Tibial nerve (tissue), 4 donors: ENCODE results near the gene LYPD3. TPM values are rescaled to one million over a fixed set of nuclear protein-coding genes. Genes with fewer than 3 reads are reported as not detected.

Experiments
- DNase-seq, 2 donors: peaks; one replicate each; pipeline ENCODE4 v3.0.0-alpha.2; 2019; ENCODE audit warnings: low spot score in 2 of 2
- H3K27ac ChIP-seq, 4 donors: fragments of 200-600 bp; sonication (generic) in 3 of 4; one replicate each; pipeline ENCODE4 v1.5.1; 2017 to 2019; ENCODE audit warnings: mild to moderate bottlenecking in 1 of 4
- H3K27me3 ChIP-seq, 2 donors: fragments of 200-600 bp; sonication (generic) in 1 of 2; one replicate each; pipeline versions ENCODE4 v1.5.1 to v1.6.0; 2017 to 2019
- H3K36me3 ChIP-seq, 3 donors: fragments of 200-600 bp; sonication (generic); one replicate each; pipeline ENCODE4 v1.5.1; 2018 to 2019
- H3K4me1 ChIP-seq, 4 donors: fragments of 200-600 bp; sonication (generic) in 3 of 4; one replicate each; pipeline ENCODE4 v1.5.1; 2017 to 2019
- H3K4me3 ChIP-seq, 4 donors: fragments of 200-600 bp; sonication (generic) in 3 of 4; one replicate each; pipeline ENCODE4 v1.5.1; 2017 to 2019; ENCODE audit warnings: mild to moderate bottlenecking in 1 of 4, moderate library complexity in 1 of 4
- H3K9me3 ChIP-seq, 4 donors: fragments of 200-600 bp; sonication (generic) in 3 of 4; one replicate each; pipeline ENCODE4 v1.5.1; 2017 to 2019
- EP300 ChIP-seq, 2 donors: sonication (generic); formaldehyde crosslinking; IDR thresholded peaks; one replicate each; pipeline ENCODE4 v1.6.1; 2017; ENCODE audit warnings: antibody characterized with exemption in 2 of 2, mild to moderate bottlenecking in 1 of 2
- POLR2A ChIP-seq, 2 donors: fragments of 450-650 bp; IDR thresholded peaks; one replicate each; pipeline ENCODE4 v1.6.1; 2017; ENCODE audit warnings: antibody characterized with exemption in 2 of 2, mild to moderate bottlenecking in 2 of 2, moderate library complexity in 2 of 2
- WGBS, 2 donors: methylation state at CpG; one replicate each; pipeline ENCODE4 v1.1.5; 2018; 5-methylcytosine and 5-hydroxymethylcytosine counted together
- total RNA-seq, 4 donors: library from RNA; depleted of rRNA; stranded (reverse); fragments of >200 nt; gene quantifications; one replicate each; pipeline ENCODE4 v1.1.0, GENCODE V29; 2016
- TF ChIP-seq, protein P1 (sequence below), 5 experiments: fragments of 200-600 bp in 3 of 5; fragments of 450-650 bp in 2 of 5; sonication (generic) in 3 of 5; IDR thresholded peaks; one replicate each; pipeline ENCODE4 v1.5.1; 2016 to 2019; ENCODE audit warnings: antibody characterized with exemption in 5 of 5, mild to moderate bottlenecking in 3 of 5, moderate library complexity in 2 of 5

Gene LYPD3
- total RNA-seq, 4 donors from 2014 or later = 0.42 to 0.44 TPM; not detected in 2

DNA sequence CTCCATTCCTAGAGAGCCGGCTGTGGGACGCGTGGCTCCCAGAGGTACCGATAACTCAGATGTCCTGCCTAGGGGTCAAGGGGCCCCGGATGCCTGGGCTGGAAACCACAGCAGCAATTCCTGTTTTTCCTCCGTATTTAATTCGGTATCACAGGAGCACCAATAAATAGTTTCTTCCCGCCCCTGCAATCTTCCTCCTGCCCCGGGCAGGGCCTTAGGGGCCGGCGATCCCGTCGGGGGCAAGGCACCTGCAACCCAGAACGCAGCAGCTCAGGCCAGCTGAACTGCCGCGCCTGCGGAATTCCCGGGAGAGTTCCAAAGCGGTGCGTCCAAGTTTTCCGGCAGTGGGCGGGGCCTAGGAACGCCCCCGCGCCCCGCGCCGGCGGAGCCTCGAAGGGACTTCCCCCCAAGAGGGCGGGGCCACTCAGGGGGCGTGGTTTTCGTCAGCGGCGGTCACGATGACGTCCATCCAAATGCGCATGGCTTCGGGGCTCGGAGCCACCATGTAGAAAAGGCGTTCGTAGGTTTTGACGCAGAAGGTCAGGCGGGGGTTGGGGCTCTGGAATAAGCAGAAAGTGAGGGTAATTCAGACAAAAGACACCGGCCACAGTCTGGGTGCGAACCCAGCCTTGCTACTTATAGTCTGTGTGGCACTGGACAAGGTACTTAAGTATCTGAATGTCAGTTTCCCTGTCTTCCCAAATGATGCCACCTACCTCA lies 9.7 kb upstream of the LYPD3 start:
- no peaks in the 10 kb centered on the region for H3K9me3 ChIP-seq
- TF ChIP-seq POLR2A (IDR thresholded peaks at IDR 0.05) (peak in 1 of 2 donors; percentile 81), EP300 (IDR thresholded peaks at IDR 0.05) (peak; percentile 94 to 100)
- TF ChIP-seq, protein P1, sequence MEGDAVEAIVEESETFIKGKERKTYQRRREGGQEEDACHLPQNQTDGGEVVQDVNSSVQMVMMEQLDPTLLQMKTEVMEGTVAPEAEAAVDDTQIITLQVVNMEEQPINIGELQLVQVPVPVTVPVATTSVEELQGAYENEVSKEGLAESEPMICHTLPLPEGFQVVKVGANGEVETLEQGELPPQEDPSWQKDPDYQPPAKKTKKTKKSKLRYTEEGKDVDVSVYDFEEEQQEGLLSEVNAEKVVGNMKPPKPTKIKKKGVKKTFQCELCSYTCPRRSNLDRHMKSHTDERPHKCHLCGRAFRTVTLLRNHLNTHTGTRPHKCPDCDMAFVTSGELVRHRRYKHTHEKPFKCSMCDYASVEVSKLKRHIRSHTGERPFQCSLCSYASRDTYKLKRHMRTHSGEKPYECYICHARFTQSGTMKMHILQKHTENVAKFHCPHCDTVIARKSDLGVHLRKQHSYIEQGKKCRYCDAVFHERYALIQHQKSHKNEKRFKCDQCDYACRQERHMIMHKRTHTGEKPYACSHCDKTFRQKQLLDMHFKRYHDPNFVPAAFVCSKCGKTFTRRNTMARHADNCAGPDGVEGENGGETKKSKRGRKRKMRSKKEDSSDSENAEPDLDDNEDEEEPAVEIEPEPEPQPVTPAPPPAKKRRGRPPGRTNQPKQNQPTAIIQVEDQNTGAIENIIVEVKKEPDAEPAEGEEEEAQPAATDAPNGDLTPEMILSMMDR (IDR thresholded peaks at IDR 0.05) = no peak
- H3K36me3 ChIP-seq = peaks cover 0 to 21% (median 0%) of the 10 kb centered on the region in 3 donors
- H3K27ac ChIP-seq = peak overlapping the region; percentile 80 to 97 (median 92)
- peaks cover 0 to 18% (median 0%) of the 10 kb centered on the region in 4 donors for H3K4me1 ChIP-seq
- WGBS, 2 donors = 2 to 3% methylated on average over 26 to 46 of the region's 46 CpGs
- DNase-seq = peak; percentile 91 to 94
- no peaks in the 10 kb centered on the region for H3K27me3 ChIP-seq
- peak overlapping the region; percentile 30 to 54 (median 38) for H3K4me3 ChIP-seq

GRCh38 chr19:43474487-43474886 lies 9.1 kb upstream of the LYPD3 start:
- DNase-seq = no peak
- TF ChIP-seq, protein P1 (IDR thresholded peaks at IDR 0.05) = no peak
- TF ChIP-seq POLR2A (IDR thresholded peaks at IDR 0.05) (no peak), EP300 (IDR thresholded peaks at IDR 0.05) (no peak)
- WGBS, 2 donors = 57 to 58% methylated on average over 4 of the region's 4 CpGs
- Histone ChIP-seq H3K4me3 (peak overlapping the region; percentile 30 to 54 (median 38)), H3K4me1 (peaks cover 0 to 18% (median 0%) of the 10 kb centered on the region in 4 donors), H3K36me3 (peaks cover 0 to 19% (median 0%) of the 10 kb centered on the region in 3 donors), H3K9me3 (no peaks in the 10 kb centered on the region), H3K27ac (peak overlapping the region; percentile 80 to 97 (median 92)), H3K27me3 (no peaks in the 10 kb centered on the region)

- H3K27me3 ChIP-seq = no peaks in the 10 kb centered on the region
- no peak for DNase-seq
- no peaks in the 10 kb centered on the region for H3K9me3 ChIP-seq
- peaks cover 0 to 18% (median 0%) of the 10 kb centered on the region in 4 donors for H3K4me1 ChIP-seq
- H3K27ac ChIP-seq = no peak overlapping the region
- TF ChIP-seq, protein P1 (IDR thresholded peaks at IDR 0.05) = no peak
- TF ChIP-seq EP300 (IDR thresholded peaks at IDR 0.05) (no peak), POLR2A (IDR thresholded peaks at IDR 0.05) (no peak)
- H3K36me3 ChIP-seq = no peaks in the 10 kb centered on the region
- WGBS, 2 donors = 74 to 75% methylated on average over 5 of the region's 5 CpGs
- H3K4me3 ChIP-seq = no peak overlapping the region
Measured at GRCh38 chr19:43471091-43471490, 5.7 kb upstream of the LYPD3 start.

DNA sequence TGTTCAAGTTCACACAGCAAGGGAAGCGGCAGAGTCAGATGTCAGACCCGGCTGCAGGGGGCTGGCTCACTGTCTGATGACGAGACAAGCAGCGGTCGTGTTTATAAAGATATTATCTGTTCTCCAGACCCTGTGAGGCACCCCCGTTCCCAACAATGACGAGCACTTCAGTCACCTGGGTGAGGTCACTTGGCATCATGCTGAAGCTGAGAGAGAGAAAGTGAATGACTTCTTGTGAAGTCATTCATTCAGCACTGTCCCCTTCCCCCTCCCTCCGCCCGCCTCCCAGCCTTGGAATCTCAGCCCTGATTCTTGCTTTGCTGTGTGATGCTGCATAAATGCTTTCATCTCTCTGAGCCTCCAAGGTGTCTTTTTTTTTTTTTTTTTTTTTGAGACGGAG lies 4.9 kb upstream of the LYPD3 start:
- H3K27ac ChIP-seq = no peak overlapping the region
- WGBS, 2 donors = 55 to 59% methylated on average over 10 of the region's 10 CpGs
- peaks cover 0 to 17% (median 0%) of the 10 kb centered on the region in 4 donors for H3K4me1 ChIP-seq
- H3K27me3 ChIP-seq = no peaks in the 10 kb centered on the region
- H3K9me3 ChIP-seq = no peaks in the 10 kb centered on the region
- TF ChIP-seq EP300 (IDR thresholded peaks at IDR 0.05) (no peak), POLR2A (IDR thresholded peaks at IDR 0.05) (no peak)
- TF ChIP-seq, protein P1 (IDR thresholded peaks at IDR 0.05) = no peak
- no peak for DNase-seq
- H3K36me3 ChIP-seq = no peaks in the 10 kb centered on the region
- no peak overlapping the region for H3K4me3 ChIP-seq

- peaks cover 0 to 17% (median 6%) of the 10 kb centered on the region in 4 donors for H3K4me1 ChIP-seq
- DNase-seq = no peak
- H3K36me3 ChIP-seq = no peaks in the 10 kb centered on the region
- no peaks in the 10 kb centered on the region for H3K9me3 ChIP-seq
- H3K4me3 ChIP-seq = no peak overlapping the region
- TF ChIP-seq POLR2A (IDR thresholded peaks at IDR 0.05) (no peak), EP300 (IDR thresholded peaks at IDR 0.05) (no peak)
- TF ChIP-seq, protein P1 (IDR thresholded peaks at IDR 0.05) = no peak
- H3K27ac ChIP-seq = no peak overlapping the region
- WGBS, 2 donors = 81 to 82% methylated on average over 1 of the region's 1 CpG
- no peaks in the 10 kb centered on the region for H3K27me3 ChIP-seq
Measured at GRCh38 chr19:43469160-43469480, 3.7 kb upstream of the LYPD3 start.
